ENCODE measurements around the gene SPINT3.

SPINT3 gene

GRCh38 chr20:45462711-45463509 is 52.5 kb downstream of the SPINT3 start:
- DNase-seq (ENCODE audit: low read depth in 2 of 2) = no peak
